ENCODE data around the gene KRTAP29-1.

Gene KRTAP29-1

GRCh38 chr17:41322094-41322902, 19.6 kb upstream of the KRTAP29-1 start:
- H3K4me2 ChIP-seq: no peak overlapping the region
- TF ChIP-seq Cebpa-rat (IDR thresholded peaks at IDR 0.05): no peak
- H3K27ac ChIP-seq: no peak overlapping the region
- H3K4me3 ChIP-seq: no peak overlapping the region
- no peaks in the 10 kb centered on the region for H3K36me3 ChIP-seq
- no peaks in the 10 kb centered on the region for H3K27me3 ChIP-seq
- peaks cover 17% of the 10 kb centered on the region for H3K9me3 ChIP-seq
- H3K9ac ChIP-seq: no peak overlapping the region
- peaks cover 12% of the 10 kb centered on the region for H3K4me1 ChIP-seq
- H4K20me1 ChIP-seq: no peaks in the 10 kb centered on the region

GRCh38 chr17:41318231-41318630, 15.6 kb upstream of the KRTAP29-1 start:
- TF ChIP-seq Cebpa-rat (IDR thresholded peaks at IDR 0.05): no peak
- Histone ChIP-seq H3K4me2 (no peak overlapping the region), H3K9me3 (peaks cover 17% of the 10 kb centered on the region), H3K36me3 (no peaks in the 10 kb centered on the region), H3K4me1 (no peaks in the 10 kb centered on the region), H3K4me3 (no peak overlapping the region), H3K9ac (no peak overlapping the region), H3K27ac (no peak overlapping the region), H4K20me1 (no peaks in the 10 kb centered on the region), H3K27me3 (no peaks in the 10 kb centered on the region)

GRCh38 chr17:41315814-41316445, 13.3 kb upstream of the KRTAP29-1 start:
- H4K20me1 ChIP-seq: no peaks in the 10 kb centered on the region
- no peak overlapping the region for H3K9ac ChIP-seq
- H3K36me3 ChIP-seq: no peaks in the 10 kb centered on the region
- H3K4me1 ChIP-seq: no peaks in the 10 kb centered on the region
- no peak overlapping the region for H3K4me2 ChIP-seq
- H3K9me3 ChIP-seq: peaks cover 20% of the 10 kb centered on the region
- no peaks in the 10 kb centered on the region for H3K27me3 ChIP-seq
- no peak overlapping the region for H3K4me3 ChIP-seq
- no peak for TF ChIP-seq Cebpa-rat (IDR thresholded peaks at IDR 0.05)
- H3K27ac ChIP-seq: no peak overlapping the region

GRCh38 chr17:41315204-41315794, 12.6 kb upstream of the KRTAP29-1 start, which contains the start of gene KRTAP17-1:
TSS of gene KRTAP17-1 (minus strand) at chr17:41315710. CDS start at chr17:41315650, 60 bp downstream.
- H3K9ac ChIP-seq: no peak within 1 kb of the TSS
- no peaks in the 10 kb centered on the region for H3K36me3 ChIP-seq
- peaks cover 14% of the 10 kb centered on the region for H3K9me3 ChIP-seq
- TF ChIP-seq Cebpa-rat (IDR thresholded peaks at IDR 0.05): no peak
- no peak within 1 kb of the TSS for H3K4me2 ChIP-seq
- H3K27ac ChIP-seq: no peak within 1 kb of the TSS
- no peaks in the 10 kb centered on the region for H3K27me3 ChIP-seq
- no peaks in the 10 kb centered on the region for H4K20me1 ChIP-seq
- H3K4me3 ChIP-seq: no peak within 1 kb of the TSS
- no peaks in the 10 kb centered on the region for H3K4me1 ChIP-seq

- no peaks in the 10 kb centered on the region for H3K27me3 ChIP-seq
- TF ChIP-seq Cebpa-rat (IDR thresholded peaks at IDR 0.05): no peak
- peaks cover 33% of the 10 kb centered on the region for H3K4me1 ChIP-seq
- H3K36me3 ChIP-seq: no peaks in the 10 kb centered on the region
- H3K27ac ChIP-seq: no peak overlapping the region
- H3K4me3 ChIP-seq: no peak overlapping the region
- H3K4me2 ChIP-seq: no peak overlapping the region
- H3K9ac ChIP-seq: no peak overlapping the region
- H3K9me3 ChIP-seq: 0 out of 2 replicates have a peak, but pooled peaks cover 3% of the 10 kb centered on the region
- no peaks in the 10 kb centered on the region for H4K20me1 ChIP-seq
Observed at GRCh38 chr17:41311111-41311510, 8.5 kb upstream of the KRTAP29-1 start.

- Histone ChIP-seq H3K4me1 (peaks cover 33% of the 10 kb centered on the region), H3K36me3 (no peaks in the 10 kb centered on the region), H3K9me3 (0 out of 2 replicates have a peak, but pooled peaks cover 3% of the 10 kb centered on the region), H3K4me2 (peak within 1 kb of the TSS; percentile 79), H3K4me3 (peak within 1 kb of the TSS; percentile 11), H3K27me3 (no peaks in the 10 kb centered on the region), H3K27ac (peak within 1 kb of the TSS; percentile 90), H4K20me1 (no peaks in the 10 kb centered on the region), H3K9ac (peak within 1 kb of the TSS; percentile 70)
- no peak for TF ChIP-seq Cebpa-rat (IDR thresholded peaks at IDR 0.05)
Observed at GRCh38 chr17:41308918-41309359, 6.3 kb upstream of the KRTAP29-1 start, which contains the start of gene KRTAP16-1. TSS of gene KRTAP16-1 (minus strand) at chr17:41309309. CDS start at chr17:41309253, 56 bp downstream.

GRCh38 chr17:41308251-41308917, 5.7 kb upstream of the KRTAP29-1 start:
- Histone ChIP-seq H3K4me2 (peak overlapping the region; percentile 79), H3K4me3 (peak overlapping the region; percentile 11), H3K36me3 (no peaks in the 10 kb centered on the region), H3K9me3 (0 out of 2 replicates have a peak, but pooled peaks cover 3% of the 10 kb centered on the region), H3K27me3 (no peaks in the 10 kb centered on the region), H4K20me1 (no peaks in the 10 kb centered on the region), H3K9ac (peak overlapping the region; percentile 70), H3K4me1 (peaks cover 33% of the 10 kb centered on the region), H3K27ac (peak overlapping the region; percentile 90)
- TF ChIP-seq Cebpa-rat (IDR thresholded peaks at IDR 0.05): no peak

- Histone ChIP-seq H3K27ac (peak overlapping the region; percentile 90), H3K4me3 (peak overlapping the region; percentile 0; the same call in 1 of the 2 replicates), H3K27me3 (no peaks in the 10 kb centered on the region), H3K4me2 (peak overlapping the region; percentile 79), H3K9me3 (0 out of 2 replicates have a peak, but pooled peaks cover 3% of the 10 kb centered on the region), H3K36me3 (no peaks in the 10 kb centered on the region), H4K20me1 (no peaks in the 10 kb centered on the region), H3K9ac (peak overlapping the region; percentile 33; the same call in 1 of the 2 replicates), H3K4me1 (peaks cover 33% of the 10 kb centered on the region)
- TF ChIP-seq Cebpa-rat (IDR thresholded peaks at IDR 0.05): no peak
Observed at GRCh38 chr17:41307647-41308046, 5.0 kb upstream of the KRTAP29-1 start.

GRCh38 chr17:41304091-41304490, 1.4 kb upstream of the KRTAP29-1 start:
- no peak overlapping the region for H3K4me2 ChIP-seq
- no peak for TF ChIP-seq Cebpa-rat (IDR thresholded peaks at IDR 0.05)

More at GRCh38 chr17:41304091-41304490, 1.4 kb upstream of the KRTAP29-1 start:
- no peaks in the 10 kb centered on the region for H3K9me3 ChIP-seq
- H3K27ac ChIP-seq: no peak overlapping the region
- no peaks in the 10 kb centered on the region for H3K36me3 ChIP-seq
- H4K20me1 ChIP-seq: no peaks in the 10 kb centered on the region
- no peaks in the 10 kb centered on the region for H3K27me3 ChIP-seq
- H3K4me3 ChIP-seq: no peak overlapping the region
- H3K4me1 ChIP-seq: peaks cover 23% of the 10 kb centered on the region
- no peak overlapping the region for H3K9ac ChIP-seq

Measured in BLaER1 (cell line).